Stomach (tissue), 4 donors: ENCODE results near the gene CD1C.

Experiments used
- EP300 ChIP-seq: sonication (generic); formaldehyde crosslinking; IDR thresholded peaks from one replicate; pipeline ENCODE4 v1.6.1; 2017; ENCODE audit warnings: antibody characterized with exemption
- TF ChIP-seq, protein P1 (sequence below), 7 experiments: fragments of 450-650 bp in 4 of 7; fragments of 200-600 bp in 3 of 7; sonication (generic) in 3 of 7; IDR thresholded peaks; one replicate each; pipeline ENCODE4 v1.5.1; 2016 to 2019; ENCODE audit warnings: antibody characterized with exemption in 7 of 7, control low read depth in 2 of 7, mild to moderate bottlenecking in 1 of 7

DNA sequence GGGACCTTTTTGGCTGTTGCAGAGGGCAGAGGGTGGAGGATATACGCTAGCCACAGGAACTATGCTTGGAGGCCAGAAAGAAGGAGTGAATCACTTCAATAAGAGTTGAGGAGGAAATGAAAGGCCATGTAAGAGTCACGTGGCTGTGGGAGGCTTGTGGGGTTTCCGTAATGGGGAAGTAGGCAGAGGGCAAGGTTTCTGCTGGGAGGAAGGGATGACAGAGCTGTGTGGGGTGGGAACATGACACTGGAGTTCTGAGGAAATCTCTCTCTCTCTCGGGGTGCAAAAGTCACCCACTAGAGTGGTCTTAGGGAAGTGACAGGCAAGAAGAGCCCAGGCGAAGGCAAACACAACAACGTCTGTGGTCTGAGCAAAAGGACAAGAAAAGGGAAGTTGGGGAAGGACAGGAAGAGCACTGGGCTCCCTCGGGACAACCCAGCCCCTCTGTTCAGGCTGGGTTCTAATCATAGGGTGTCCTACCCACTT is 3.9 kb upstream of the CD1C start:
- TF ChIP-seq, protein P1, sequence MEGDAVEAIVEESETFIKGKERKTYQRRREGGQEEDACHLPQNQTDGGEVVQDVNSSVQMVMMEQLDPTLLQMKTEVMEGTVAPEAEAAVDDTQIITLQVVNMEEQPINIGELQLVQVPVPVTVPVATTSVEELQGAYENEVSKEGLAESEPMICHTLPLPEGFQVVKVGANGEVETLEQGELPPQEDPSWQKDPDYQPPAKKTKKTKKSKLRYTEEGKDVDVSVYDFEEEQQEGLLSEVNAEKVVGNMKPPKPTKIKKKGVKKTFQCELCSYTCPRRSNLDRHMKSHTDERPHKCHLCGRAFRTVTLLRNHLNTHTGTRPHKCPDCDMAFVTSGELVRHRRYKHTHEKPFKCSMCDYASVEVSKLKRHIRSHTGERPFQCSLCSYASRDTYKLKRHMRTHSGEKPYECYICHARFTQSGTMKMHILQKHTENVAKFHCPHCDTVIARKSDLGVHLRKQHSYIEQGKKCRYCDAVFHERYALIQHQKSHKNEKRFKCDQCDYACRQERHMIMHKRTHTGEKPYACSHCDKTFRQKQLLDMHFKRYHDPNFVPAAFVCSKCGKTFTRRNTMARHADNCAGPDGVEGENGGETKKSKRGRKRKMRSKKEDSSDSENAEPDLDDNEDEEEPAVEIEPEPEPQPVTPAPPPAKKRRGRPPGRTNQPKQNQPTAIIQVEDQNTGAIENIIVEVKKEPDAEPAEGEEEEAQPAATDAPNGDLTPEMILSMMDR (IDR thresholded peaks at IDR 0.05), result no peak
- no peak for TF ChIP-seq EP300
